Parathyroid adenoma (tissue), 2 donors: ENCODE results near the gene AKAP1.

Experiments used
- H2AFZ ChIP-seq: fragments of 300-600 bp; sonication (generic); one replicate; pipeline ENCODE4 v1.7.0; 2017; ENCODE audit warnings: antibody characterized with exemption, mild to moderate bottlenecking
- H3K27ac ChIP-seq: fragments of 300-600 bp; sonication (generic); one replicate; pipeline ENCODE4 v1.7.0; 2017
- H3K27me3 ChIP-seq: fragments of 300-600 bp; sonication (generic); one replicate; pipeline ENCODE4 v1.7.0; 2017; ENCODE audit warnings: low read length; ENCODE audit not compliant: control insufficient read depth, insufficient read depth
- H3K36me3 ChIP-seq: fragments of 300-600 bp; sonication (generic); one replicate; pipeline ENCODE4 v1.7.0; 2017; ENCODE audit warnings: low read length; ENCODE audit not compliant: control insufficient read depth, insufficient read depth
- H3K4me1 ChIP-seq: fragments of 300-600 bp; sonication (generic); one replicate; pipeline ENCODE4 v1.7.0; 2017; ENCODE audit warnings: control low read depth
- H3K4me2 ChIP-seq: fragments of 300-600 bp; sonication (generic); one replicate; pipeline ENCODE4 v1.7.0; 2017; ENCODE audit warnings: low read length
- H3K4me3 ChIP-seq: fragments of 300-600 bp; sonication (generic); one replicate; pipeline ENCODE4 v1.7.0; 2017; ENCODE audit warnings: low read depth, low read length
- H3K79me2 ChIP-seq: fragments of 300-600 bp; sonication (generic); one replicate; pipeline ENCODE4 v1.7.0; 2017; ENCODE audit warnings: control low read depth
- H3K9ac ChIP-seq: fragments of 300-600 bp; sonication (generic); one replicate; pipeline ENCODE4 v1.7.0; 2017; ENCODE audit warnings: mild to moderate bottlenecking
- H3K9me3 ChIP-seq: fragments of 300-600 bp; sonication (generic); one replicate; pipeline ENCODE4 v1.7.0; 2017; ENCODE audit warnings: low read length; ENCODE audit not compliant: control insufficient read depth
- CTCF ChIP-seq: fragments of 300-600 bp; sonication (generic); IDR thresholded peaks from one replicate; pipeline ENCODE4 v1.7.0; 2017; ENCODE audit warnings: antibody characterized with exemption, mild to moderate bottlenecking
- donor health status: primary hyperparathyroidism.

Gene AKAP1

GRCh38 chr17:57046749-57047148, 38.3 kb upstream of the AKAP1 start:
- Histone ChIP-seq H3K36me3 (no peaks in the 10 kb centered on the region), H3K4me1 (no peaks in the 10 kb centered on the region), H3K4me2 (no peak overlapping the region), H3K79me2 (no peaks in the 10 kb centered on the region), H3K27me3 (no peaks in the 10 kb centered on the region), H3K9me3 (no peaks in the 10 kb centered on the region), H2AFZ (no peak overlapping the region), H3K27ac (no peak overlapping the region), H3K9ac (no peak overlapping the region), H3K4me3 (no peak overlapping the region)
- no peak for TF ChIP-seq CTCF

DNA sequence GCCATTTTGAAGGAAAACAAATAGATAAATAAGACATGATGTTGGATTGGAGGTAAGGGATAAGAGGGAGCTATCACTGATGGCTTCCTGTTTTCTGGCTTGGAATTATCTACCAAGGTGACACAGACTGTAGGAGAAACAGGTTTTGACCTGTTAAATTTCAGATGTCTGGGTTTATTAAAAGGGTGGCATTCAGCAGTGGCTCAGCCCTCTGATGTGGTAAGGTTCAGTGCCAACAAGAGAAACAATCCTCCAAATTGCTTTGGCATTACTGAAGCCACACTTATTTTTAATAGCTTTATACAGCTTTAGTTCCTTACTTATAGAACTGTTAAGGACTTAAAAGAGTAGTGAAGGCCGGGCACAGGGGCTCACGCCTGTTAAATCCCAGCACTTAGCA, 37.0 kb upstream of the AKAP1 start:
- no peak overlapping the region for H2AFZ ChIP-seq
- H3K27ac ChIP-seq: no peak overlapping the region
- no peak overlapping the region for H3K4me2 ChIP-seq
- no peak overlapping the region for H3K4me3 ChIP-seq
- TF ChIP-seq CTCF: no peak
- no peaks in the 10 kb centered on the region for H3K79me2 ChIP-seq
- H3K36me3 ChIP-seq: no peaks in the 10 kb centered on the region
- no peaks in the 10 kb centered on the region for H3K4me1 ChIP-seq
- H3K27me3 ChIP-seq: no peaks in the 10 kb centered on the region
- no peak overlapping the region for H3K9ac ChIP-seq
- no peaks in the 10 kb centered on the region for H3K9me3 ChIP-seq

- Histone ChIP-seq H3K4me1 (peaks cover 4% of the 10 kb centered on the region), H3K9ac (no peak overlapping the region), H3K27ac (no peak overlapping the region), H3K36me3 (no peaks in the 10 kb centered on the region), H3K4me3 (no peak overlapping the region), H2AFZ (peak overlapping the region; percentile 47), H3K9me3 (no peaks in the 10 kb centered on the region), H3K79me2 (no peaks in the 10 kb centered on the region), H3K27me3 (no peaks in the 10 kb centered on the region), H3K4me2 (no peak overlapping the region)
- no peak for TF ChIP-seq CTCF
Measured at GRCh38 chr17:57050306-57050705, 34.7 kb upstream of the AKAP1 start.

DNA sequence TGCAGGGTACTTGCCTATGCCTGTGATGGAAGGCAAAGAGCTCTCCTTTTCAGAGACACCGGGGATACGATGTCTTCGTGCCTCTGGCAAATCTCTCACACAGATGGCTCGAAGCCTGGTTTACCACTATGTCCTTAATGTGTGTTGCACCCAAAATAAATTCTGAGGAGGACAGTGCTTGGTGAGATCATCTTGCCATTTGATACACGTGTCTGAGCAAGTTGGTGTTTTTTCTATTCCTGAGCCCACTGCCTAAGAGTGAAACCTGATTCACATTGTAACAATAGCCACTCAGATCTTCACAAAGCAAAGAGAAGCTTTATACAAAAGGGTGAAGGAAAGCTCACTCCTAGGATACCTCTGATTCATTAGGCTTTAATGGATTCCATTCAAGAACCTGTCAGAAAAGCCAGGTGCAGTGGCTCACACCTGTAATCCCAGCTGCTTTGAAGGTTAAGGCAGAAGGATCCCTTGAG, 33.1 kb upstream of the AKAP1 start:
- peaks cover 4% of the 10 kb centered on the region for H3K4me1 ChIP-seq
- H2AFZ ChIP-seq: no peak overlapping the region
- H3K9me3 ChIP-seq: no peaks in the 10 kb centered on the region
- no peak for TF ChIP-seq CTCF
- no peaks in the 10 kb centered on the region for H3K27me3 ChIP-seq
- H3K4me2 ChIP-seq: no peak overlapping the region
- H3K36me3 ChIP-seq: no peaks in the 10 kb centered on the region
- H3K9ac ChIP-seq: no peak overlapping the region
- no peak overlapping the region for H3K27ac ChIP-seq
- H3K79me2 ChIP-seq: no peaks in the 10 kb centered on the region
- no peak overlapping the region for H3K4me3 ChIP-seq

- no peak for TF ChIP-seq CTCF
Measured at GRCh38 chr17:57062865-57063264, 22.2 kb upstream of the AKAP1 start.

More at GRCh38 chr17:57062865-57063264, 22.2 kb upstream of the AKAP1 start:
- no peak overlapping the region for H3K9ac ChIP-seq
- H3K4me2 ChIP-seq: no peak overlapping the region
- no peaks in the 10 kb centered on the region for H3K27me3 ChIP-seq
- H3K4me1 ChIP-seq: peaks cover under 1% of the 10 kb centered on the region
- no peaks in the 10 kb centered on the region for H3K79me2 ChIP-seq
- no peaks in the 10 kb centered on the region for H3K36me3 ChIP-seq
- no peak overlapping the region for H2AFZ ChIP-seq
- H3K9me3 ChIP-seq: no peaks in the 10 kb centered on the region
- H3K27ac ChIP-seq: no peak overlapping the region
- no peak overlapping the region for H3K4me3 ChIP-seq
